A549 treated with ZK216348 at 1 μM for 4 hours (cell line): ENCODE measurements around the gene TUBGCP5. TPM values are rescaled to one million over a fixed set of nuclear protein-coding genes. Genes with fewer than 3 reads are reported as not detected.

ENCODE experiments used
- total RNA-seq: library from RNA; stranded (reverse); fragments of 200-300 nt; extraction: Qiagen RNA extraction; gene quantifications from 5 replicates; pipeline ENCODE4 v1.2.3, GENCODE V29; 2022; ENCODE audit warnings: low read depth

Gene TUBGCP5
- total RNA-seq: 19.9 to 33.6 TPM (median 26.2 TPM) in 5 replicates

DNA sequence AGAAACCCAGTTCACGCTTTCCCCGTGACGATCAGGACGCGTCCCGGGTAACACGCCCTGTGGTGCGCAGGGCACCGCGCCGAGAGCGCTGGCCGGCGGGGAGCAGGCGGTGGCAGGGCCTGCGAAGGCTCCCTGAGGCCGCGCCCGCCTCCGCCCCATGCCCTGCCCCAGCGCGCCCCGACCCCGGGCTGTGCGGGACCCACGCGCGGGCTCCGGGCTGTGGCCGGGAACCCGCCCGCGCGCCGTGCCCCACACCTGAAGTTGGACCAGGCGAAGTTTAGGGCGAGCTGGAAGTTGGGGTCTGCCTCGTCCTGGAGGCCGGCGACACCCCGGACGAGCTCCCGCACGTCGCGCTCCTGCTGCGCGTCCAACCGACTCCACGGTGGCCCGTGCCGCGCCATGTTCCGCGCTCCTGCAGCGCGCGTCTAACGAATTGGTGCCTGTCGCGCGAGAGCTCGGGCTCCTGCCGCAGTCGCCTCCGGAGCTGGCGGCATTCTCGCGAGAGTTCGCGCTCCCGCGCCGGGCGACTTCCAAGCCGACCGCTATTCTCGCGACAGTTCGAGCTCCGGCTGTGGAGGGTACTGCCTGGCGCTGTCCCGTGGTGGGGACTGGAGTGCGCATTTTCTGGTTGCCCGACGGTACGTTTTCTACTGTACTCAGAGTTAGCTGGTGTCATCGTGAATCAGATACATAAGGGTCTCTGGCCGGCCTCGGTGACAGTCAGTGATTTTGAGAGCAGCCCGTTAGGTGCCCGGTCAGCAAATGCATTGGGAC, at the start of gene TUBGCP5:
Gene TUBGCP5 (minus strand): TSS at position 427 of the 774 bp plus-strand sequence. CDS start 26 bp downstream, at position 401.

GRCh38 chr15:22980189-22981050, 58.9 kb downstream of the TUBGCP5 start, which contains the start of gene CYFIP1:
CYFIP1 (minus strand) TSS chr15:22980368; CDS start chr15:22947285, 33,083 bp downstream.

Other genes with a start within 250 kb of the TUBGCP5 start
- 91.4 to 119 TPM (median 109 TPM) in 5 replicates for gene NIPA2, start 200.9 kb downstream of the TUBGCP5 start, total RNA-seq
- gene CYFIP1, start 59.2 kb downstream of the TUBGCP5 start, total RNA-seq: 58.6 to 84.7 TPM (median 82.9 TPM) in 5 replicates
- not detected in 5 replicates for gene GOLGA6L1, start 97.3 kb upstream of the TUBGCP5 start, total RNA-seq